ENCODE measurements around the gene CCR9. TPM values are rescaled to one million over a fixed set of nuclear protein-coding genes. Genes with fewer than 3 reads are reported as not detected.

Gene CCR9
- total RNA-seq, 1 donor from 2014 or later: not detected

DNA sequence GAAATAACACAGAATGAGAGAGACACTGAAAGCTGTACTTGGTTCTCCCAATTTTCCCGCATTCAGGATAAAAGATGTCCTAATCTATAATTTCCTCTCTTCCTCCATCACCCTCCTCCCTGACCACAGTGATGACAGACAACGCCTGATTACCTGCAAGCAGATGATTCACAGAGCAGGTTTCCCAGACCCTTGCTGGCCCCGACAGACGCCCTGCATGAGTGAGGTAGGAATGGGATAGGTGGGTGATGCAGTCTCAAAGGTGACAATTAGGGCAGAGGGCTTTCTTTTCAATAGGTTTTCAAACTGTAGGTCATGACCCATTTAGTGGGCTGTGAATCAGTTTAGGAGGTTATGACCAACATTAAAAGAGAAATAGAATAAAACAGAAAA is 51.7 kb downstream of the CCR9 start:
- peaks cover 4% of the 10 kb centered on the region for H3K4me1 ChIP-seq (ENCODE audit: insufficient read depth, low read length)
- Mint-ChIP-seq H3K27ac (ENCODE audit: unreplicated experiment) (no peak overlapping the region), H3K9me3 (ENCODE audit: unreplicated experiment) (no peaks in the 10 kb centered on the region), H3K4me3 (ENCODE audit: unreplicated experiment) (no peak overlapping the region), H3K36me3 (ENCODE audit: low read depth, unreplicated experiment) (peaks cover 17% of the 10 kb centered on the region), H3K27me3 (ENCODE audit: low read depth, unreplicated experiment) (no peaks in the 10 kb centered on the region), H3K4me1 (ENCODE audit: low read depth, unreplicated experiment) (peaks cover 13% of the 10 kb centered on the region)
- no peak overlapping the region for H2AFZ ChIP-seq (ENCODE audit: low read depth, low read length)
- H4K20me1 ChIP-seq (ENCODE audit: insufficient read depth, low read length): no peaks in the 10 kb centered on the region
- FAIRE-seq (no peak), DNase-seq (ENCODE audit: low read depth) (no peak)
- no peaks in the 10 kb centered on the region for H3K9me3 ChIP-seq (ENCODE audit: insufficient read depth, low read depth, low read length)
- H3K36me3 ChIP-seq (ENCODE audit: insufficient read depth, low read length): peaks cover 9% of the 10 kb centered on the region
- H3K9ac ChIP-seq (ENCODE audit: low read length): no peak overlapping the region
- H3K27ac ChIP-seq (ENCODE audit: low read depth, low read length): no peak overlapping the region
- no peak overlapping the region for H3K4me3 ChIP-seq (ENCODE audit: insufficient read depth, low read depth, low read length)
- H3K27me3 ChIP-seq (ENCODE audit: insufficient read depth, low read length): no peaks in the 10 kb centered on the region
- no peak for TF ChIP-seq EZH2 (IDR thresholded peaks at IDR 0.05; ENCODE audit: insufficient read depth, low read length)
- TF ChIP-seq, protein P1, sequence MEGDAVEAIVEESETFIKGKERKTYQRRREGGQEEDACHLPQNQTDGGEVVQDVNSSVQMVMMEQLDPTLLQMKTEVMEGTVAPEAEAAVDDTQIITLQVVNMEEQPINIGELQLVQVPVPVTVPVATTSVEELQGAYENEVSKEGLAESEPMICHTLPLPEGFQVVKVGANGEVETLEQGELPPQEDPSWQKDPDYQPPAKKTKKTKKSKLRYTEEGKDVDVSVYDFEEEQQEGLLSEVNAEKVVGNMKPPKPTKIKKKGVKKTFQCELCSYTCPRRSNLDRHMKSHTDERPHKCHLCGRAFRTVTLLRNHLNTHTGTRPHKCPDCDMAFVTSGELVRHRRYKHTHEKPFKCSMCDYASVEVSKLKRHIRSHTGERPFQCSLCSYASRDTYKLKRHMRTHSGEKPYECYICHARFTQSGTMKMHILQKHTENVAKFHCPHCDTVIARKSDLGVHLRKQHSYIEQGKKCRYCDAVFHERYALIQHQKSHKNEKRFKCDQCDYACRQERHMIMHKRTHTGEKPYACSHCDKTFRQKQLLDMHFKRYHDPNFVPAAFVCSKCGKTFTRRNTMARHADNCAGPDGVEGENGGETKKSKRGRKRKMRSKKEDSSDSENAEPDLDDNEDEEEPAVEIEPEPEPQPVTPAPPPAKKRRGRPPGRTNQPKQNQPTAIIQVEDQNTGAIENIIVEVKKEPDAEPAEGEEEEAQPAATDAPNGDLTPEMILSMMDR (IDR thresholded peaks at IDR 0.05; ENCODE audit: insufficient read depth, low read depth, low read length): no peak
- no peak overlapping the region for H3K4me2 ChIP-seq (ENCODE audit: low read length)
- no peaks in the 10 kb centered on the region for H3K79me2 ChIP-seq (ENCODE audit: insufficient read depth, low read length)

DNA sequence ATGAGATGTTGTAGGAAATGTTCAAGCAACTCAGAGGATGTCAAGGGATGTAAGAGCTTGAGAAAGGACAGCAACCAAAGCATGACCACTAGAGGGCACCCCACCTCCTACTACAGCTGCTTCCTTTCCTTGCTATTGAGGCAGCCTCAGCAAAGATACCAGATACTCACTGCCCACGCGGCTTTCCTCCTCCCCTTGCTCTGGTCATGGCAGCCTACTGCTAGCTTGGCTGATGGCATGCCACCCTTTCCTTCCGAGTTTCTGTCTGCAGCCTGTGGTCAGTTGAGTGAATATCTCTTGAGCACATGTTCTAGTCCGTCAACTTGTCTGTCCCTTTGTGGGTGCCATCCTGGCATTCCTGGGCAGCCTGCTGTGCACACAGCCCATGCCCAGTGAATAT is 52.5 kb downstream of the CCR9 start:
- H3K27me3 Mint-ChIP-seq (ENCODE audit: low read depth, unreplicated experiment): no peaks in the 10 kb centered on the region
- Histone ChIP-seq H3K27me3 (ENCODE audit: insufficient read depth, low read length) (no peaks in the 10 kb centered on the region), H3K4me2 (ENCODE audit: low read length) (no peak overlapping the region), H4K20me1 (ENCODE audit: insufficient read depth, low read length) (no peaks in the 10 kb centered on the region), H3K27ac (ENCODE audit: low read depth, low read length) (no peak overlapping the region), H3K36me3 (ENCODE audit: insufficient read depth, low read length) (peaks cover 9% of the 10 kb centered on the region), H3K4me1 (ENCODE audit: insufficient read depth, low read length) (peaks cover 4% of the 10 kb centered on the region), H3K4me3 (ENCODE audit: insufficient read depth, low read depth, low read length) (no peak overlapping the region), H3K79me2 (ENCODE audit: insufficient read depth, low read length) (no peaks in the 10 kb centered on the region), H3K9me3 (ENCODE audit: insufficient read depth, low read depth, low read length) (no peaks in the 10 kb centered on the region), H2AFZ (ENCODE audit: low read depth, low read length) (no peak overlapping the region), H3K9ac (ENCODE audit: low read length) (no peak overlapping the region)
- H3K4me1 Mint-ChIP-seq (ENCODE audit: low read depth, unreplicated experiment): peaks cover 19% of the 10 kb centered on the region
- H3K36me3 Mint-ChIP-seq (ENCODE audit: low read depth, unreplicated experiment): peaks cover 17% of the 10 kb centered on the region
- TF ChIP-seq EZH2 (IDR thresholded peaks at IDR 0.05; ENCODE audit: insufficient read depth, low read length): no peak
- TF ChIP-seq, protein P1 (IDR thresholded peaks at IDR 0.05; ENCODE audit: insufficient read depth, low read depth, low read length): peak; percentile 93
- FAIRE-seq: peak; percentile 81
- H3K27ac Mint-ChIP-seq (ENCODE audit: unreplicated experiment): no peak overlapping the region
- DNase-seq (ENCODE audit: low read depth): peak; percentile 73
- no peak overlapping the region for H3K4me3 Mint-ChIP-seq (ENCODE audit: unreplicated experiment)
- no peaks in the 10 kb centered on the region for H3K9me3 Mint-ChIP-seq (ENCODE audit: unreplicated experiment)

DNA sequence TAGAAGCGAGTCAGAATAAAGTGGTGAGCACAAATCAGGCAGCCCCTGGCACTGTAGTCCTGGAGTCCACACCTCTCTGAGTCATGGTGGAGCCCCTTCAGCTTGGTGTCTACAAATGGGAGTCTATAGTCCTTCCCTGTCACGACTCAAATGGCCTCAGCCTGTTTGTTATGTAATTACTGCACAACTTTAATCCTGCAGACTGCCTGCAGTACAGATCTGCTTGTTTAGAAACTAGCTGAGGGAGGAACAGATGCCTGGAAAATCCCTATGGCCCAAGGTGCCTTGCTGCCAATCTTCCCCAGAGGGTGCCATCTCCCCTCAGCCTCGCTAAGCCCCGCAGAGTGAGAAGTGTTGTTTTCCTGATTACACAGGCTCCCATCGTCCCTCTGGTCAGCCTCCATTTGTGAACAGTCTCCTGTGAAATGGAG is 53.0 kb downstream of the CCR9 start:
- FAIRE-seq: no peak
- Histone ChIP-seq H3K9me3 (ENCODE audit: insufficient read depth, low read depth, low read length) (no peaks in the 10 kb centered on the region), H3K4me3 (ENCODE audit: insufficient read depth, low read depth, low read length) (no peak overlapping the region), H3K36me3 (ENCODE audit: insufficient read depth, low read length) (peaks cover 4% of the 10 kb centered on the region), H3K27me3 (ENCODE audit: insufficient read depth, low read length) (no peaks in the 10 kb centered on the region), H3K4me1 (ENCODE audit: insufficient read depth, low read length) (peaks cover 4% of the 10 kb centered on the region), H3K9ac (ENCODE audit: low read length) (no peak overlapping the region), H4K20me1 (ENCODE audit: insufficient read depth, low read length) (no peaks in the 10 kb centered on the region), H3K27ac (ENCODE audit: low read depth, low read length) (no peak overlapping the region), H3K4me2 (ENCODE audit: low read length) (no peak overlapping the region), H3K79me2 (ENCODE audit: insufficient read depth, low read length) (no peaks in the 10 kb centered on the region), H2AFZ (ENCODE audit: low read depth, low read length) (no peak overlapping the region)
- Mint-ChIP-seq H3K27me3 (ENCODE audit: low read depth, unreplicated experiment) (no peaks in the 10 kb centered on the region), H3K4me3 (ENCODE audit: unreplicated experiment) (no peak overlapping the region), H3K36me3 (ENCODE audit: low read depth, unreplicated experiment) (peaks cover 14% of the 10 kb centered on the region), H3K4me1 (ENCODE audit: low read depth, unreplicated experiment) (peaks cover 19% of the 10 kb centered on the region), H3K27ac (ENCODE audit: unreplicated experiment) (no peak overlapping the region), H3K9me3 (ENCODE audit: unreplicated experiment) (no peaks in the 10 kb centered on the region)
- no peak for TF ChIP-seq EZH2 (IDR thresholded peaks at IDR 0.05; ENCODE audit: insufficient read depth, low read length)
- TF ChIP-seq, protein P1 (IDR thresholded peaks at IDR 0.05; ENCODE audit: insufficient read depth, low read depth, low read length): no peak
- peak; percentile 3 for DNase-seq (ENCODE audit: low read depth)

All from astrocyte (in vitro differentiated cells and primary cell).